Esophagus muscularis mucosa (tissue), 3 donors: ENCODE data around the gene AIG1.

ENCODE experiments used
- CTCF ChIP-seq, 3 experiments: fragments of 200-600 bp in 2 of 3; fragments of 450-650 bp in 1 of 3; sonication (generic) in 2 of 3; IDR thresholded peaks; one replicate each; pipeline ENCODE4 v1.5.1; 2017 to 2019; ENCODE audit warnings: antibody characterized with exemption in 3 of 3, mild to moderate bottlenecking in 2 of 3, moderate library complexity in 1 of 3
- EP300 ChIP-seq: sonication (generic); formaldehyde crosslinking; IDR thresholded peaks from one replicate; pipeline ENCODE4 v1.6.1; 2017; ENCODE audit warnings: antibody characterized with exemption

DNA sequence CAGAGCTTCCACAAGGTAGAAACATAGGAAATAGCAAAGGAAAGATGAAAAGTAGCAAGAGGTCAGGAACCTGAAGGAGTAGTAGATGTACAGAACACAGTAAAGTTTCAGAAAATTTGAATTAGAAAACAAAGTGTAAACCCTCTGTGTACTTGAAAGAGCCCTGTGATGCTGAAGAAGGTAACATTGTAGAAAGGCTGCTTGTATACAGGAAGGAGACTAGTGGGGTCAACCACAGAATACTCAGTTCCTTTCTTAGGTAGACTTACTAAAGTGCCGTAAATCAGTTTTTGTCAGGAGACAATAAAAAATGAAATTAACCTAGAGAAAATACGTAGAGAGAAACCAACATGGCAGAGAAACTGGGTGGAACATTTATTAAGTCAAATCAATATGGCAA is 149.7 kb downstream of the AIG1 start:
- no peak for TF ChIP-seq CTCF (IDR thresholded peaks at IDR 0.05)
- TF ChIP-seq EP300 = no peak
